T-cell (primary cell): Measurements from ENCODE around the gene SLC39A11. TPM values are rescaled to one million over a fixed set of nuclear protein-coding genes. Genes with fewer than 3 reads are reported as not detected.

ENCODE experiments used
- ATAC-seq, 4 experiments: fragments of 200-7000 bp in 3 of 4; fragments of 150-1000 bp in 1 of 4; cut with Tn5 transposase; replicated peaks in 1 of 4; 1 replicate in 3 of 4; 2 replicates in 1 of 4; pipeline ENCODE4 v1.10.0; 2021; ENCODE audit warnings: moderate library complexity in 3 of 4, mild to moderate bottlenecking in 2 of 4, moderate number of reproducible peaks in 1 of 4
- CTCF ChIA-PET, 2 donors: fragments of 300-600 bp; sonication (Branson Sonifier 250); formaldehyde crosslinking; loops; one replicate each; lab custom pipeline; 2022; ENCODE audit warnings: antibody characterized with exemption in 2 of 2; lab: Charles Lee
- POLR2A ChIA-PET, 2 donors: fragments of 300-600 bp; sonication (Branson Sonifier 250); formaldehyde crosslinking; loops; one replicate each; lab custom pipeline; 2022; ENCODE audit warnings: antibody characterized with exemption in 2 of 2; lab: Charles Lee
- DNase-seq, 35 experiments: peaks; one replicate each; pipeline versions ENCODE4 v3.0.0 to v3.0.0-alpha.2; 2013 to 2023
- H3K27ac ChIP-seq: one replicate; pipeline ENCODE4 v1.5.1; 2013; ENCODE audit warnings: low read length
- H3K27me3 ChIP-seq, 2 experiments: replicated peaks in 1 of 2; 1 replicate in 1 of 2; 2 replicates in 1 of 2; pipeline versions ENCODE4 v1.6.1 to v1.7.0; 2013; ENCODE audit warnings: low read length in 1 of 2, mixed read lengths in 1 of 2; ENCODE audit not compliant: control insufficient read depth in 2 of 2, insufficient read depth in 2 of 2; ENCODE audit errors: extremely low read depth in 1 of 2
- H3K36me3 ChIP-seq, 2 donors: 1 replicate in 1 of 2; 2 replicates in 1 of 2; pipeline versions ENCODE4 v1.6.1 to v1.7.0; 2013; ENCODE audit warnings: low read length in 1 of 2; ENCODE audit not compliant: control insufficient read depth in 2 of 2, insufficient read depth in 1 of 2; ENCODE audit errors: extremely low read depth in 1 of 2
- H3K4me1 ChIP-seq, 2 experiments: 1 replicate in 1 of 2; 2 replicates in 1 of 2; pipeline versions ENCODE4 v1.6.1 to v1.7.0; 2013; ENCODE audit warnings: low read length in 2 of 2, mixed read lengths in 1 of 2; ENCODE audit not compliant: insufficient read depth in 2 of 2, control insufficient read depth in 1 of 2; ENCODE audit errors: extremely low read depth in 1 of 2
- H3K4me3 ChIP-seq, 2 donors: 1 replicate in 1 of 2; 2 replicates in 1 of 2; pipeline versions ENCODE4 v1.5.1 to v1.7.0; 2013; ENCODE audit warnings: mild to moderate bottlenecking in 2 of 2, low read length in 1 of 2, moderate library complexity in 1 of 2; ENCODE audit not compliant: control insufficient read depth in 1 of 2; ENCODE audit errors: extremely low read depth in 1 of 2
- H3K9me3 ChIP-seq: 2 replicates; pipeline ENCODE4 v1.7.0; 2013
- H3K27ac Mint-ChIP-seq, 2 donors: one replicate each; pipeline ENCODE4 v1.8.0; 2020 to 2021; ENCODE audit warnings: mild to moderate bottlenecking in 2 of 2, mixed read lengths in 2 of 2
- H3K27me3 Mint-ChIP-seq, 2 donors: one replicate each; pipeline ENCODE4 v1.8.0; 2021 to 2022; ENCODE audit warnings: mixed read lengths in 2 of 2
- H3K36me3 Mint-ChIP-seq: one replicate; pipeline ENCODE4 v1.8.0; 2021; ENCODE audit warnings: mixed read lengths
- H3K4me1 Mint-ChIP-seq, 3 donors: one replicate each; pipeline ENCODE4 v1.8.0; 2020 to 2022; ENCODE audit warnings: mixed read lengths in 3 of 3, mild to moderate bottlenecking in 1 of 3
- H3K4me3 Mint-ChIP-seq, 3 donors: one replicate each; pipeline ENCODE4 v1.8.0; 2020 to 2022; ENCODE audit warnings: mild to moderate bottlenecking in 3 of 3, mixed read lengths in 3 of 3, moderate library complexity in 3 of 3
- H3K9me3 Mint-ChIP-seq, 3 donors: one replicate each; pipeline ENCODE4 v1.8.0; 2020 to 2022; ENCODE audit warnings: mixed read lengths in 3 of 3
- WGBS: methylation state at CpG from one replicate; pipeline ENCODE4 v1.1.5; 2013; ENCODE audit warnings: missing lambda C conversion rate; ENCODE audit not compliant: insufficient coverage; 5-methylcytosine and 5-hydroxymethylcytosine counted together
- total RNA-seq, 35 experiments: library from RNA in 6 of 35; stranded (reverse) in 6 of 35; fragments of 120-200 nt in 1 of 35; gene quantifications; one replicate each; pipeline versions ENCODE4 v1.2.1 to v1.2.4 and lab custom pipeline; 2013 to 2026

The SLC39A11 gene
- total RNA-seq, 5 donors from 2014 or later (not counting 1 experiment from before 2014, with no cell fraction given): 18.6 to 27.1 (median 23.4) TPM

DNA sequence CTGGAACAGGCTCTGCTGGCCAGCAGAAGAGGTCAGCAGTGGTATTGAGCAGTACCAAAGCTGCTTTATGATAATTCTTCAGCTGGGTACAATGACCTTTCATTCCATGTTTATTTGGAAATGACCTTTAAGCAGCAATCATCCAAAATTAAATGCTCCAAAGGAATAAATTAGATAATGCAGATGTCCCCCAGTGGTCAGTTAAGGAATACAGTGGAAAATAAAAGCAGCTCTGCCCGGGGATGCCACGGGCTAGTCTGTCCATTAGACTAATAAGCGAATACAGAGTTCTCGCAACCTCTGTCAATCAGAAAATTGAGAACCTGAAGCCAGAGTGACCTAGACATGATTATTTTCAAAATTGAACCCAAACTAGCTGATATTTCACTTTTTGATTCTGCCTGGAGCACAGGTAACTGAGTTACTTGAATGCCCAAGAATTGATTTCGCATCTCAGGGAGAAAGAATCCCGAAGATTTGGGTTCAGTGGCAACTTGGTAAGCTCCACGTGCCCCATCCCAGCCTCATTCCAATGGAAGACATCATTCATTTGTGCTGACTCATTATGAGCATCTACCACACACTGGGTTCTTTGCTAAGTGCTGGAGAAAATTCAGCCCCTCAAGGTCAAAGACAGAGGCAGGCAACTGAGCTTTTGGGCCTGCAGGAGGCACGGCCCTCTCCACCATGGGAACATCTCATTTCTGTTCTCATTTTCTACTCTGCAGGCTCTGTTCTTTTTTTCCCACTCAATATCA, 34.4 kb upstream of the SLC39A11 start:
- no peak for DNase-seq
- Mint-ChIP-seq H3K4me1 (no peaks in the 10 kb centered on the region), H3K9me3 (no peaks in the 10 kb centered on the region), H3K27ac (no peak overlapping the region), H3K4me3 (no peak overlapping the region), H3K27me3 (peaks cover 0 to 3% of the 10 kb centered on the region in 2 donors), H3K36me3 (no peaks in the 10 kb centered on the region)
- ChIA-PET CTCF (no interaction called here), POLR2A (interaction anchor here in 1 of 2 donors (0.5 kb wide), 1 partner anchor 15 kb away, joined by 9 read pairs; no protein-coding TSS in a partner anchor)
- no peak overlapping the region for H3K4me3 ChIP-seq
- no peaks in the 10 kb centered on the region for H3K27me3 ChIP-seq
- ATAC-seq: no peak
- no peak overlapping the region for H3K27ac ChIP-seq
- WGBS: 79% methylated on average over 5 of the region's 8 CpGs
- no peaks in the 10 kb centered on the region for H3K4me1 ChIP-seq
- no peaks in the 10 kb centered on the region for H3K36me3 ChIP-seq
- H3K9me3 ChIP-seq: no peaks in the 10 kb centered on the region

GRCh38 chr17:73123606-73124320, 31.3 kb upstream of the SLC39A11 start:
- 77% methylated on average over 3 of the region's 7 CpGs for WGBS
- ATAC-seq (no peak), DNase-seq (no peak)
- Histone ChIP-seq H3K4me3 (no peak overlapping the region), H3K4me1 (no peaks in the 10 kb centered on the region), H3K27me3 (no peaks in the 10 kb centered on the region), H3K9me3 (no peaks in the 10 kb centered on the region), H3K27ac (no peak overlapping the region), H3K36me3 (no peaks in the 10 kb centered on the region)
- Mint-ChIP-seq H3K4me3 (no peak overlapping the region), H3K9me3 (no peaks in the 10 kb centered on the region), H3K27me3 (no peaks in the 10 kb centered on the region), H3K4me1 (no peaks in the 10 kb centered on the region), H3K27ac (no peak overlapping the region), H3K36me3 (no peaks in the 10 kb centered on the region)
- ChIA-PET CTCF (no interaction called here), POLR2A (no interaction called here)

- Mint-ChIP-seq H3K4me1 (no peaks in the 10 kb centered on the region), H3K27ac (no peak overlapping the region), H3K27me3 (no peaks in the 10 kb centered on the region), H3K36me3 (no peaks in the 10 kb centered on the region), H3K4me3 (no peak overlapping the region), H3K9me3 (no peaks in the 10 kb centered on the region)
- no peak overlapping the region for H3K4me3 ChIP-seq
- no peaks in the 10 kb centered on the region for H3K36me3 ChIP-seq
- H3K27ac ChIP-seq: no peak overlapping the region
- no peaks in the 10 kb centered on the region for H3K27me3 ChIP-seq
- WGBS: 86% methylated on average over 3 of the region's 4 CpGs
- no peak for ATAC-seq
- POLR2A ChIA-PET: no interaction called here
- H3K4me1 ChIP-seq: no peaks in the 10 kb centered on the region
- CTCF ChIA-PET: no interaction called here
- no peak for DNase-seq
- no peaks in the 10 kb centered on the region for H3K9me3 ChIP-seq
Observed at GRCh38 chr17:73122953-73123605, 30.6 kb upstream of the SLC39A11 start.

- Mint-ChIP-seq H3K9me3 (no peaks in the 10 kb centered on the region), H3K27ac (no peak overlapping the region), H3K27me3 (no peaks in the 10 kb centered on the region), H3K4me3 (no peak overlapping the region), H3K36me3 (no peaks in the 10 kb centered on the region), H3K4me1 (no peaks in the 10 kb centered on the region)
- H3K9me3 ChIP-seq: no peaks in the 10 kb centered on the region
- no peaks in the 10 kb centered on the region for H3K36me3 ChIP-seq
- H3K4me3 ChIP-seq: no peak overlapping the region
- ATAC-seq (no peak), DNase-seq (no peak)
- no peak overlapping the region for H3K27ac ChIP-seq
- CTCF ChIA-PET: no interaction called here
- H3K27me3 ChIP-seq: no peaks in the 10 kb centered on the region
- no peaks in the 10 kb centered on the region for H3K4me1 ChIP-seq
- POLR2A ChIA-PET: no interaction called here
- 93% methylated on average over 2 of the region's 5 CpGs for WGBS
Observed at GRCh38 chr17:73121506-73121905, 29.0 kb upstream of the SLC39A11 start.

DNA sequence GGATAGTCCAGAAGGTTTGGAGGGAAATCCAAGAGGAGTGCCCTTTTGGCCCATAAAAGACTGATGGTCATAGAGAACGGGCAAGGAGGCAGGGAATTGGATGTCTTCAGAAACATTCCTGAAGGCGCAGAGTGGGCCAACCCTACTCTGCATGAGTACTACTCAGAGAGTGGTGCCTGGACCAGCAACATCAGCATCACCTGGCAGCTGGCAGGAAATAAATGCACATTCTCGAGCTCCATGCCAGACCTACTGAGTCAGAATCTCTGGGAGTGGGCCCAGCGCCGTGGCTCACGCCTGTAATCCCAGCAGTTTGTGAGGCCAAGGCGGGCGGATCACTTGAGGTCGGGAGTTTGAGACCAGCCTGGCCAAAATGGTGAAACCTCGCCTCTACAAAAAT, 27.1 kb upstream of the SLC39A11 start:
- no peak overlapping the region for H3K4me3 ChIP-seq
- no peaks in the 10 kb centered on the region for H3K27me3 ChIP-seq
- peaks cover 0 to 3% (median 0%) of the 10 kb centered on the region in 3 donors for H3K9me3 Mint-ChIP-seq
- no peak overlapping the region for H3K4me3 Mint-ChIP-seq
- H3K27ac Mint-ChIP-seq: no peak overlapping the region
- no peaks in the 10 kb centered on the region for H3K4me1 Mint-ChIP-seq
- no peak overlapping the region for H3K27ac ChIP-seq
- ChIA-PET CTCF (no interaction called here), POLR2A (no interaction called here)
- ATAC-seq: no peak
- WGBS: 92% methylated on average over 7 of the region's 10 CpGs
- H3K27me3 Mint-ChIP-seq: peaks cover 0 to 4% of the 10 kb centered on the region in 2 donors
- no peaks in the 10 kb centered on the region for H3K4me1 ChIP-seq
- no peaks in the 10 kb centered on the region for H3K36me3 Mint-ChIP-seq
- no peak for DNase-seq
- H3K36me3 ChIP-seq: no peaks in the 10 kb centered on the region
- no peaks in the 10 kb centered on the region for H3K9me3 ChIP-seq

GRCh38 chr17:73118951-73119391, 26.5 kb upstream of the SLC39A11 start:
- Histone ChIP-seq H3K4me1 (no peaks in the 10 kb centered on the region), H3K9me3 (no peaks in the 10 kb centered on the region), H3K27me3 (peaks cover 0 to 1% of the 10 kb centered on the region in 2 experiments), H3K27ac (no peak overlapping the region), H3K36me3 (no peaks in the 10 kb centered on the region), H3K4me3 (no peak overlapping the region)
- POLR2A ChIA-PET: no interaction called here
- H3K4me3 Mint-ChIP-seq: no peak overlapping the region
- CTCF ChIA-PET: no interaction called here
- H3K4me1 Mint-ChIP-seq: no peaks in the 10 kb centered on the region
- peaks cover 0 to 3% (median 0%) of the 10 kb centered on the region in 3 donors for H3K9me3 Mint-ChIP-seq
- no peak for ATAC-seq
- WGBS: 82% methylated on average over 2 of the region's 5 CpGs
- no peak for DNase-seq
- H3K27ac Mint-ChIP-seq: no peak overlapping the region
- no peaks in the 10 kb centered on the region for H3K36me3 Mint-ChIP-seq
- H3K27me3 Mint-ChIP-seq: peaks cover 0 to 4% of the 10 kb centered on the region in 2 donors
